Retinal pigment epithelial cell (primary cell): Measurements from ENCODE around the gene KRTAP2-1.
"Not testable (repeated sequence)": the region's sequence is repeated elsewhere in the genome, so short reads cannot be mapped to it uniquely, and the experiment has no call there.

Experiments used
- DNase-seq: peaks from one replicate; pipeline ENCODE4 v3.0.0-alpha.2; 2010; ENCODE audit warnings: low read depth
- H3K4me3 ChIP-seq: 2 replicates; pipeline ENCODE4 v1.5.1; 2011; ENCODE audit warnings: mild to moderate bottlenecking, low read length, control low read depth, moderate library complexity
- TF ChIP-seq, protein P1 (sequence below): conservative IDR thresholded peaks from 2 replicates; pipeline ENCODE4 v1.5.1; 2011; ENCODE audit warnings: low read depth, low read length, control low read depth, inconsistent platforms

Gene KRTAP2-1

DNA sequence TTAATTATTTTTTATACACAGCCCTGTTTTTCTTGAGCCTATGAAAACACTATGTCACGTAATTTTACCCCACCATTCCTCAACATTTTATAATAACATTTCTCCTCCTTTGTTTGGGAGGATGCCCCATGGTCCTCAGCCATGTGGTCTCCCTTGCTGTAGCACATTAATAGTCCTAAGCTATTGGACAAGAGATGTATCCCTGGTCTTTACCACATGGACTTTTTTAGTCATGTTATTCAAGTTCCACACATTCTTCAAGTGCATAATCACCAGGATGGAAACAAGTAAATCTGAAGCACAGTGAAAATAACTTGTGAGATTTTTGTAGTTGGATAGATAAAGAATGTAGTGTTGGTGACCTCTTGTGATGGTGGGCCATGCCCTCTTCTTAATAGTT is 14.8 kb upstream of the KRTAP2-1 start:
- TF ChIP-seq, protein P1, sequence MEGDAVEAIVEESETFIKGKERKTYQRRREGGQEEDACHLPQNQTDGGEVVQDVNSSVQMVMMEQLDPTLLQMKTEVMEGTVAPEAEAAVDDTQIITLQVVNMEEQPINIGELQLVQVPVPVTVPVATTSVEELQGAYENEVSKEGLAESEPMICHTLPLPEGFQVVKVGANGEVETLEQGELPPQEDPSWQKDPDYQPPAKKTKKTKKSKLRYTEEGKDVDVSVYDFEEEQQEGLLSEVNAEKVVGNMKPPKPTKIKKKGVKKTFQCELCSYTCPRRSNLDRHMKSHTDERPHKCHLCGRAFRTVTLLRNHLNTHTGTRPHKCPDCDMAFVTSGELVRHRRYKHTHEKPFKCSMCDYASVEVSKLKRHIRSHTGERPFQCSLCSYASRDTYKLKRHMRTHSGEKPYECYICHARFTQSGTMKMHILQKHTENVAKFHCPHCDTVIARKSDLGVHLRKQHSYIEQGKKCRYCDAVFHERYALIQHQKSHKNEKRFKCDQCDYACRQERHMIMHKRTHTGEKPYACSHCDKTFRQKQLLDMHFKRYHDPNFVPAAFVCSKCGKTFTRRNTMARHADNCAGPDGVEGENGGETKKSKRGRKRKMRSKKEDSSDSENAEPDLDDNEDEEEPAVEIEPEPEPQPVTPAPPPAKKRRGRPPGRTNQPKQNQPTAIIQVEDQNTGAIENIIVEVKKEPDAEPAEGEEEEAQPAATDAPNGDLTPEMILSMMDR: no peak
- peak; percentile 87 for DNase-seq
- H3K4me3 ChIP-seq: no peak overlapping the region

DNA sequence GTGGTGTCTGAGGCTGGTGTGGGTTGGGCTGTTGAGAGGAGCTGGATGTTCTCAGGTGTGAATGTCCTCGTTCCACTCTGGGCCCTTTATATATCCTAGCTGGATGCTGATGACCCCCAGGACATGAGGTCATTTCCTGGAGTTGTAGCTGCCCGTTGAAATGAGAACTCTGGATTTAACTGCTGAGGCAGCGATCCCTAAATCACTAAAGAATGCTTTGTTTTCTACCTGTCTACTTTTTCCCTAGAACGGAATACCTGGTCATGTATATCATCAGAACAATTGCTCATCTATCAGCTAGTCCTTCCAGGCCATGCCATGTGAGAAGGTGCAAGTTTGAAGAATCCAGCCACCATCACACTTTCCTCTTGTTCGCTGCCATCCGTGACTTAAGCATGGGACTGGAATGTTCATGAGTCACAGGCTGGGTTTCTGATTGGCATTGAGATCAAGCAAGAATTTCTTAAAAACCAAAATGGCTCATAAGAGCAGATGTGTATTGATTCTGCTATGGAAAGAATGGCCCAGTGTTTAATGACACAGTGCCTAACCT is 13.0 kb upstream of the KRTAP2-1 start, which contains the start of gene KRTAP2-3:
Gene KRTAP2-3 (minus strand): TSS at position 63 of the 553 bp plus-strand sequence. CDS start 64 bp downstream, outside the sequence.
- DNase-seq: peak; percentile 85
- no peak within 1 kb of the TSS for H3K4me3 ChIP-seq

DNA sequence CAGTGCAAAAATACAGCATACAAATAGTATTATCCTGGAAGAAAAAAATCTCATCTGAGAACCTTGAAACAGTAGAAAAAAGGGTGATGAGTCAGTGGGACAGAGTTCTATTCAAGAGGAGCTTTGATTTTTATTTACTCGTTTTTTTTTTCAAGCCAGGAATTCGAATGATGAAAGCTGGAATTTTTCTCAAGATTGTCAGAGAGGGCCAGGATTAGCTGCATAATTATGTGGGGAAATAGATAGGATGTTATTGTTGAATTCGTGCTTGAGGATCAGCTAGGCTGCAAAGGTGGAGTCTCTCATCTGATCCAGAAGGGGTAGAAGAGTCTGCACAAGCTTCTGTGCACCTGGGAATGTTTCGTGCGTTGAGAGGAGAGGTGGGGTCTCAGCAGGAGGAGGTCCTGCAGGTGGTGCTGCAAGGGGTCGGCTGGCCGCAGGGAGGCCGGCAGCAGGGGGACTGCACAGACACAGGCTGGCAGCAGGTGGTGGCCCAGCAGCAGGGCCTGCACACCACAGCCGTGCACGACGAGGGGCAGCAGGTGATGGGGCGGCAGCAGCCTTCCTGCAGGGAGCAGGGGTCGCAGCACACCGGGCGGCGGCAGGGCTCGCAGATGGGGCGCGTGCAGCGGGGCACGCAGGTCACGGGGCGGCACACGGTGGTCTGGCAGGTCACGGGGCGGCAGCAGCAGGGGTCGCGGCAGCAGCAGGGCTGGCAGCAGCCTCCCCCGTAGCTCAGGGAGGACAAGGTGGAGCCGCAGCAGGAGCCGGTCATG is 12.3 kb upstream of the KRTAP2-1 start:
- not testable (repeated sequence) for H3K4me3 ChIP-seq
- peak; percentile 58 for DNase-seq

More for the DNA sequence above, 13.0 kb upstream of the KRTAP2-1 start, which contains the start of gene KRTAP2-3:
- TF ChIP-seq, protein P1: no peak

DNA sequence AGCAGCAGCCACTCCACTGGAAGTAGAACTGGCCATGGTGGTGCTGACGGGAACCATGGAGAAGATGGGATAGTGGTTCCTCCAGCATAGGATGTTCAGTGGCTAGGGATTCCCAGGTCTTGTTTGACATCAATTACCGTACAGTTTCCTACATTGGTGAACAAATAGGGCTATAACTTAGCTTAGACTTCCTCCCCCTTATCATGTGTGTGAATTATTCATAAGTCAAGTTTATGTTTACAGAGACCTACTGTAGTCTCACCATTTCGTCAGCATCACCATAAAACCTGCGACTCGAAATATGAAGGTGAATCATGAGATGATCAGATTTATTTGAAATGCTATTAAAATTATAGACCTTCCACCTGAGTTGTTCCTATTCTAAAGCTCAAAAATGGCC is 11.6 kb upstream of the KRTAP2-1 start:
- no peak overlapping the region for H3K4me3 ChIP-seq
- TF ChIP-seq, protein P1: no peak
- DNase-seq: no peak

DNA sequence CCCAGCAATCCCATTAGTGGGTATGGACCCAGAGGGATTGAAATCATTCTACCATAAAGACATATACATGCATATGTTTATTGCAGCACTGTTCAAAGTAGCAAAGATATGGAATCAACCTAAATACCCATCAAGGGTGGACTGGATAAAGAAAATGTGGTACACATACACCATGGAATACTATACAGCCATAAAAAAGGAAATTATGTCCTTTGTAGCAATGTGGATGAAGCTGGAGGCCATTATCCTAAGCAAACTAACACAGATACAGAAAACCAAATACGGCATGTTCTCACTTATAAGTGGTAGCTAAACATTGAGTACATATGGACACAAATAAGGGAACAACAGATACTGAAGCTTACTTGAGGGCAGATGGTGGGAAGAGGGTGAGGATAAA is 10.4 kb upstream of the KRTAP2-1 start:
- no peak overlapping the region for H3K4me3 ChIP-seq
- TF ChIP-seq, protein P1: no peak
- no peak for DNase-seq

DNA sequence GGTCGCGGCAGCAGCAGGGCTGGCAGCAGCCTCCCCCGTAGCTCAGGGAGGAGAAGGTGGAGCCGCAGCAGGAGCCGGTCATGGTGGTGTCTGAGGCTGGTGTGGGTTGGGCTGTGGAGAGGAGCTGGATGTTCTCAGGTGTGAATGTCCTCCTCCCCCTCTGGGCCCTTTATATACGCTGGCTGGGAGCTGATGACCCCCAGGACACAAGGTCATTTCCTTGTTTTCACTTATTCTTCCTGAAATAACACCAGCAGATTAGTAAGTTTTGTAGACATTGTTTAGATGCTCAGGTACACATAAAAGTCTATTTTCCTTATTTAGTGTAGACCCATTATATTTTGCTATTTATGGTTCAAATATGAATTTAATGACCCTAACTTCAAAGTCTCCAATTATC is 8.0 kb upstream of the KRTAP2-1 start, which contains the start of gene KRTAP2-2:
Gene KRTAP2-2 (minus strand): TSS at position 101 of the 400 bp plus-strand sequence. CDS start 19 bp downstream, at position 82.
- H3K4me3 ChIP-seq, DNase-seq: not testable (repeated sequence)

DNA sequence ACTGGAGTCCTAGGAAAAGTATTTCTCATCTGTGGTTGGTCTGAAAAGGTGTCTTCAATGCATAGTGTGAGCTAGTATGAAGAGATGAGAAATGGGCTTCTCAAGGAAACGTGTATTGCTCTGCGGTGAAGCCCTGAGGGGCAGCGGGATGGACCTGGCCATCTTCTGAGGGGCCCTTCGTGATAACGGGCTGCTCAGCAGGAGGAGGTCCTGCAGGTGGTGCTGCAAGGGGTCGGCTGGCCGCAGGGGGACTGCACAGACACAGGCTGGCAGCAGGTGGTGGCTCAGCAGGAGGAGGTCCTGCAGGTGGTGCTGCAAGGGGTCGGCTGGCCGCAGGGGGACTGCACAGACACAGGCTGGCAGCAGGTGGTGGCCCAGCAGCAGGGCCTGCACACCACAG is 7.4 kb upstream of the KRTAP2-1 start:
- not testable (repeated sequence) for H3K4me3 ChIP-seq, DNase-seq

DNA sequence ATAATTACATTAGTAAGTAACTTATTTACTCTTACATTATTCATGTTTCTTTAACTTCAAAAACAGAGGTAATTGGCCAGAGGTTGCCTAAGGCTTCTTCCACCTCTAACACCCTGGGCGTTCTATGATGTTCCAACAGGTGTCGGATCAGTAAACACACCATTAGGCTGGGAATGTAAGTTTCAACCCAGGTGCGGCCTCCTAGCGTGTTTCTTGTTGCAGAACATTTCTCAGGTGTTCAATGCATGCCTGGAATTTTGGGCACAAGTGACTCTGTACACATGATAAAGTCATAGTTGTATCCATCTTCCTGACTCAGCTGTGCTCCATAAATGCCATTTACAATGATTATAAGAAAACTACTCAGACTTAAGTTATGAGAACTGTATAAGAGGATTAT is 6.9 kb upstream of the KRTAP2-1 start:
- TF ChIP-seq, protein P1: no peak
- no peak overlapping the region for H3K4me3 ChIP-seq

More for the DNA sequence above, 6.9 kb upstream of the KRTAP2-1 start:
- DNase-seq: no peak
